Activated naive CD8-positive, alpha-beta T cell treated with anti-CD3 and anti-CD28 coated beads, Interleukin-2, amount 10 ng/mL, durations not matched to agents 7 days and 5 days (primary cell): ENCODE results near the gene BNIP3. TPM values are rescaled to one million over a fixed set of nuclear protein-coding genes. Genes with fewer than 3 reads are reported as not detected.
"Not testable (repeated sequence)": the region's sequence is repeated elsewhere in the genome, so short reads cannot be mapped to it uniquely, and the experiment has no call there.

Experiments used
- ATAC-seq: fragments of 150-1000 bp; cut with Tn5 transposase; one replicate; pipeline ENCODE4 v1.10.0; 2021; ENCODE audit warnings: low read depth, moderate library complexity
- POLR2A ChIA-PET: fragments of 350-600 bp; sonication (Branson Sonifier 250); formaldehyde crosslinking; loops from one replicate; lab custom pipeline; 2021; ENCODE audit warnings: antibody characterized with exemption; lab: Charles Lee
- DNase-seq: peaks from one replicate; pipeline ENCODE4 v3.0.0; 2021
- H3K27ac Mint-ChIP-seq: one replicate; pipeline ENCODE4 v1.8.0; 2022; ENCODE audit warnings: mild to moderate bottlenecking, mixed read lengths
- H3K27me3 Mint-ChIP-seq: one replicate; pipeline ENCODE4 v1.8.0; 2022; ENCODE audit warnings: mild to moderate bottlenecking, moderate library complexity, mixed read lengths
- H3K36me3 Mint-ChIP-seq: one replicate; pipeline ENCODE4 v1.8.0; 2021; ENCODE audit warnings: mild to moderate bottlenecking, mixed read lengths
- H3K4me1 Mint-ChIP-seq: one replicate; pipeline ENCODE4 v1.8.0; 2021; ENCODE audit warnings: mixed read lengths
- H3K4me3 Mint-ChIP-seq: one replicate; pipeline ENCODE4 v1.8.0; 2022; ENCODE audit warnings: mild to moderate bottlenecking, moderate library complexity, mixed read lengths
- H3K9me3 Mint-ChIP-seq: one replicate; pipeline ENCODE4 v1.8.0; 2021; ENCODE audit warnings: mixed read lengths
- total RNA-seq, 2 experiments: library from RNA; stranded (reverse); gene quantifications; one replicate each; pipeline ENCODE4 v1.2.3, GENCODE V29; 2021

The BNIP3 gene
- total RNA-seq, 2 experiments from 2014 or later = 67.0 to 69.4 TPM

GRCh38 chr10:131997366-131998049 is 15.8 kb upstream of the BNIP3 start:
- POLR2A ChIA-PET = no interaction called here
- DNase-seq (no peak), ATAC-seq (no peak)
- Mint-ChIP-seq H3K9me3 (no peaks in the 10 kb centered on the region), H3K4me1 (peaks cover 2% of the 10 kb centered on the region), H3K27ac (no peak overlapping the region), H3K36me3 (no peaks in the 10 kb centered on the region), H3K4me3 (no peak overlapping the region), H3K27me3 (peaks cover 15% of the 10 kb centered on the region)

DNA sequence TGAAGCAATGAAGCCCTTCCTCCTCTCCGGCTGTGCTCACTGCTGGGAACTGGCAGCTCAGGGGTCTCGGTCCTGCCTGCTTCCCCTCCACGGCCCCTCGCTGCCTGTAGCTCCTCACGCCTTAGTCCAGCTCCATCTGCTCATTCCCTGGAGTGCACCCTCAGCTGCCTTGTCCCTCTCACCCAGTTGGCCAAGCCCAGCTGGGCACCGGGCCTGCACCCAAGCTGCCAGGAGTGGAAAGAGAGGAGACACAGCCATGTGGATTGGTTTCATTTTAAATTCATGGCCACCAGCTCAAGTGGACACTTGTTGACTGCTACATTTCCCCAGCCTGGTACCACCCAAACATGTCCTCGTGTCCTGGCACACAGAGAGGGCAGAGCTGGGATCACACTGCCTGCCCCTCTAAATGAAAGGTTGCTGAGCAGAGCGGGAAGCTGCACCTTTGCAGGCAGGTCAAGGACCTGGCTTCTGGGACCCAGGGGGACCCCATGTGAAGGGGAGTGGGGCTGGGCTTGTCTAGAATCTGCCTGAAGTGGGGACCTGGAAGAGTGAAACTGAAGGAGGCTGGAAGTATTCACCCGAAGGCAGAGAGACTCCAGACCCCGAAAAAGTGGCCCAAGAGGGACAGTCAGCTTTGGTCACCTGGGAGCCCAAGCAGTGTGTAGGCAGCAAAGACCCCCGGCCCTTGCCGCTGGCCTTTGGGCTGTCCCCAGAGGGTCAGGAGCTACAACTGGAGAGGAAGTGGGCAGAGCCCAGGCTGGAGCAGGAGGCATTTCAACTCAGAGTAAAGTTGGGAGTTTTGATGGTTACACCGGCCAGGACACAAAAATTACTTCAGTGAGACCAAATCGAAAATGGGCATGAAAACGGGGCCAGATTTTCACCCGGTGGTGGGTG is 15.0 kb upstream of the BNIP3 start:
- ATAC-seq (no peak), DNase-seq (no peak)
- H3K36me3 Mint-ChIP-seq = no peaks in the 10 kb centered on the region
- POLR2A ChIA-PET = no interaction called here
- H3K9me3 Mint-ChIP-seq = no peaks in the 10 kb centered on the region
- peaks cover 2% of the 10 kb centered on the region for H3K4me1 Mint-ChIP-seq
- H3K27ac Mint-ChIP-seq = no peak overlapping the region
- peaks cover 10% of the 10 kb centered on the region for H3K27me3 Mint-ChIP-seq
- H3K4me3 Mint-ChIP-seq = no peak overlapping the region

DNA sequence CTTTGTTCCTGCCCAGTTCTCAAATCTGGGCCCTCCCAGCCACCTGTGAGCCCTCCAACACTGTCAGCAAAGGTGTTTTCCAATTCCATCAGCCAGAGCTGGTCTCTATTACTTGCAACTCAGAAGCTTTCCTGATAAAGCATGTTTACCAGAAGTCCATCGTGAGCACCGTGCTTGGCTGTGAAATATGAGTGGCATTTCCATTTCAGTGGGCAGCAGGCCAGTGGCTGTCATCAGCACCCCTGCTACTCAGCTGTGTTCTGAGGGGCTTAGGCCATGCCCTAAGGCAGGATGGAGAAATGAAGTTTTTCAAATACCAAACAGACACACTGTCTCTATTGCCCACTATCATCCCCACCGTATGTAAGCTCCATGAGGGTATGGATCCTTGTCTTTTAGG is 12.7 kb upstream of the BNIP3 start:
- Mint-ChIP-seq H3K27me3 (peaks cover 11% of the 10 kb centered on the region), H3K27ac (no peak overlapping the region), H3K36me3 (no peaks in the 10 kb centered on the region), H3K9me3 (no peaks in the 10 kb centered on the region), H3K4me1 (peaks cover 2% of the 10 kb centered on the region), H3K4me3 (no peak overlapping the region)
- POLR2A ChIA-PET = interaction anchor here (0.9 kb wide), 1 partner anchor 12 kb away, joined by 3 read pairs; no protein-coding TSS in a partner anchor
- ATAC-seq = no peak
- DNase-seq = no peak

DNA sequence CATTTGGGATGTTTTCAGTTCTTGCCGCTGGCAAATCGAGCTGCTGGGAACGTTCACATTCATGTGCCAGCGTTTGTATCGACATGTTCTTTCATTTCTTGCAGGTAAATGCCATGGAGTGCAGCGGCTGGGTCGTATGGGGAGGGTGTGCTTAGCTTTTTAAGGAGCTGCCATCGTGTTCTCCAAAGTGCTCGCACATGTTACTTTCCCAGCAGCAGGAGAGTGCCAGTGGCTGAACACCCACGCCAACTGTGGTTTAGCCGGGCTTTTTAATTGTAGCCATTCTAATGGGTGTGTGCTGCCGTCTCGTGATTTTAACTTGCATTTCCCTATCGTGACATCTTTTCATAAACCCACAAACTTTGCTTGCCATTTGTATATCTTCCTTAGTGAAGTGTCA is 11.6 kb upstream of the BNIP3 start:
- no peak overlapping the region for H3K4me3 Mint-ChIP-seq
- H3K27me3 Mint-ChIP-seq = peaks cover 13% of the 10 kb centered on the region
- H3K27ac Mint-ChIP-seq = no peak overlapping the region
- POLR2A ChIA-PET = no interaction called here
- no peak for ATAC-seq
- H3K4me1 Mint-ChIP-seq = peaks cover 2% of the 10 kb centered on the region
- no peaks in the 10 kb centered on the region for H3K9me3 Mint-ChIP-seq
- H3K36me3 Mint-ChIP-seq = no peaks in the 10 kb centered on the region
- no peak for DNase-seq

DNA sequence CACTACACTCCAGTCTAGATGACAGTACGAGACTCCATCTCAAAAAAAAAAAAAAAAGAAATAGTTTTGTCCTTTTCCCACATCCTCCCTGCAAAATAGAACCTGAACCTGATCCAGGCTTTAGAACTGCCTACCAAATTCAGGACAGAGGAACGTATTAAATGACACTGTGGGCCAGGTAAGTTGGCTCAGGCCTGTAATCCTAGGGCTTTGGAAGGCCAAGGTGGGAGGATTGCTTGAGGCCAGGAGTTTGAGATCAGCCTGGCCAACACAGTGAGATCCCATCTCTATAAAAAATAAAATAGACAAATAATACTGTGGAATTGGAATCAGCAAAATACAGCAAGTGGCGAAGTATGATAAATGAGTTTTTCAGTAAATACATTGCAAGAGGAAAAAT is 10.0 kb upstream of the BNIP3 start:
- peaks cover 2% of the 10 kb centered on the region for H3K9me3 Mint-ChIP-seq
- no peaks in the 10 kb centered on the region for H3K36me3 Mint-ChIP-seq
- ATAC-seq = no peak
- no peak overlapping the region for H3K27ac Mint-ChIP-seq
- POLR2A ChIA-PET = interaction anchor here (0.6 kb wide), 1 partner anchor 19 kb away, joined by 3 read pairs; no protein-coding TSS in a partner anchor
- H3K4me1 Mint-ChIP-seq = no peaks in the 10 kb centered on the region
- DNase-seq = no peak
- no peak overlapping the region for H3K4me3 Mint-ChIP-seq
- H3K27me3 Mint-ChIP-seq = peaks cover 17% of the 10 kb centered on the region

DNA sequence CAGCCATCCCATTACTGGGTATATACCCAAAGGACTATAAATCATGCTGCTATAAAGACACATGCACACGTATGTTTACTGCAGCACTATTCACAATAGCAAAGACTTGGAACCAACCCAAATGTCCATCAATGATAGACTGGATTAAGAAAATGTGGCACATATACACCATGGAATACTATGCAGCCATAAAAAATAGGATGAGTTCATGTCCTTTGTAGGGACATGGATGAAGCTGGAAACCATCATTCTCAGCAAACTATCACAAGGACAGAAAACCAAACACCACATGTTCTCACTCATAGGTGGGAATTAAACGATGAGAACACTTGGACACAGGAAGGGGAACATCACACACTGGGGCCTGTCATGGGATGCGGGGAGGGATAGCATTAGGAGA is 6.1 kb upstream of the BNIP3 start:
- ATAC-seq, DNase-seq, H3K4me1 Mint-ChIP-seq, H3K9me3 Mint-ChIP-seq, POLR2A ChIA-PET, H3K27ac Mint-ChIP-seq, H3K36me3 Mint-ChIP-seq, H3K4me3 Mint-ChIP-seq: not testable (repeated sequence)
- H3K27me3 Mint-ChIP-seq = peaks cover 28% of the 10 kb centered on the region

GRCh38 chr10:131987301-131987700 is 5.6 kb upstream of the BNIP3 start:
- POLR2A ChIA-PET = not testable (repeated sequence)

GRCh38 chr10:131986851-131987250 is 5.1 kb upstream of the BNIP3 start:
- H3K9me3 Mint-ChIP-seq, DNase-seq, POLR2A ChIA-PET, H3K36me3 Mint-ChIP-seq, ATAC-seq, H3K4me3 Mint-ChIP-seq, H3K4me1 Mint-ChIP-seq, H3K27ac Mint-ChIP-seq: not testable (repeated sequence)
- H3K27me3 Mint-ChIP-seq = peaks cover 25% of the 10 kb centered on the region

More at GRCh38 chr10:131987301-131987700, 5.6 kb upstream of the BNIP3 start:
- H3K27ac Mint-ChIP-seq, H3K4me3 Mint-ChIP-seq, DNase-seq, H3K4me1 Mint-ChIP-seq, H3K36me3 Mint-ChIP-seq, ATAC-seq, H3K9me3 Mint-ChIP-seq: not testable (repeated sequence)
- H3K27me3 Mint-ChIP-seq = peaks cover 25% of the 10 kb centered on the region

DNA sequence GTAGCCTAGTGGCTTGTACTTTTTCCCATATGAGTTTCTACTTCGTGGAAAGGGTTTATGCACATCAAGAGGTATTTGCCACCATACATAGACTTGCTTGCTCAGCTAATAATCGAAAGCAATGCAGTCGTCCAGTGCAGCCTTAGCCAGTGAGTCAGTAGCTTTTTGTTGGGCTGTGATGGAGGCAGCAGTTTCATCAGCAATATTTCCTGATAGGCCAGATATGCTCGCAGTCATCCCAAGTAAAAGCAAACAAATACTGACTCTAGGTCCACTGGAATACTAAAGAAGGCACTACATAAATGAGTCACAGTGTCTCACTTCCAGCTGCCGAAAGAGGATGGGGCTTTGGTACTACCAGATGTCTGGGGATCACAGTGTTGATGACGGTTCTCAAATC is 2.1 kb upstream of the BNIP3 start:
- peaks cover 20% of the 10 kb centered on the region for H3K4me1 Mint-ChIP-seq
- DNase-seq = no peak
- H3K27me3 Mint-ChIP-seq = peaks cover 24% of the 10 kb centered on the region
- no peak overlapping the region for H3K4me3 Mint-ChIP-seq
- peaks cover 14% of the 10 kb centered on the region for H3K36me3 Mint-ChIP-seq
- no peak for ATAC-seq
- peaks cover 6% of the 10 kb centered on the region for H3K9me3 Mint-ChIP-seq
- POLR2A ChIA-PET = no interaction called here
- H3K27ac Mint-ChIP-seq = no peak overlapping the region

DNA sequence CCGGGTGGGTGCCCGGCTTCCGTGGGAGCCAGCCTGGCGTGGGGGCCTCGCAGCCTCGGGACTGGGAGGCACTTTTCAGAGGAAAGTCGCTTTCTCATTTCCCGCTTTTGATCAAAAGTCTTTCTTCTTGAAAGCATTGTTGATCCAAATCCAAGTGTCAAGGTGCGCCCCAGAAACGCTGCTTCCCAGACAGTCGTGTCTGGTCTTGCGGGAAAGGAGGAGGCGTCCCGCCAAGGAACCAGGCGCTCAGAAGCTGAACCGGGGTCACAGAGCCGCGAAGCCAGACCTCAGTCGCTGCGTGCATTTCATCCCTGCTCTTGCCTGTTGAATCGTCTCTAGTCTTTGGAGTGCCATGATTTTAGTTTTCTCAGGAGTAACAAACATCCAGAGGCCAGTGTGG is 1.1 kb upstream of the BNIP3 start:
- peak overlapping the region; percentile 48 for H3K27ac Mint-ChIP-seq
- ATAC-seq = no peak
- peaks cover 20% of the 10 kb centered on the region for H3K36me3 Mint-ChIP-seq
- peaks cover 28% of the 10 kb centered on the region for H3K4me1 Mint-ChIP-seq
- peaks cover 4% of the 10 kb centered on the region for H3K9me3 Mint-ChIP-seq
- H3K27me3 Mint-ChIP-seq = peaks cover 22% of the 10 kb centered on the region
- H3K4me3 Mint-ChIP-seq = peak overlapping the region; percentile 70
- POLR2A ChIA-PET = interaction anchor here (0.6 to 2.8 kb wide), 2 partner anchors 12 to 83 kb away, joined by 3 to 11 read pairs; no protein-coding TSS in a partner anchor
- DNase-seq = no peak

GRCh38 chr10:131982185-131982756 is 548 bp upstream of the BNIP3 start:
- H3K27me3 Mint-ChIP-seq = peaks cover 21% of the 10 kb centered on the region
- peaks cover 4% of the 10 kb centered on the region for H3K9me3 Mint-ChIP-seq
- peaks cover 33% of the 10 kb centered on the region for H3K4me1 Mint-ChIP-seq
- peak overlapping the region; percentile 69 for H3K4me3 Mint-ChIP-seq
- ATAC-seq = peak; percentile 21
- no peak overlapping the region for H3K27ac Mint-ChIP-seq
- POLR2A ChIA-PET = interaction anchor here (0.6 to 2.8 kb wide), 5 partner anchors 10 to 83 kb away, joined by 3 to 16 read pairs (median 10); no protein-coding TSS in a partner anchor
- no peak for DNase-seq
- H3K36me3 Mint-ChIP-seq = peaks cover 26% of the 10 kb centered on the region

- POLR2A ChIA-PET = interaction anchor here (0.6 to 2.8 kb wide), 9 partner anchors 8 to 81 kb away, joined by 3 to 16 read pairs (median 5); no protein-coding TSS in a partner anchor
- H3K4me3 Mint-ChIP-seq = peak overlapping the region; percentile 84
- H3K36me3 Mint-ChIP-seq = peaks cover 35% of the 10 kb centered on the region
- no peak for DNase-seq
- H3K27ac Mint-ChIP-seq = peak overlapping the region; percentile 10
- peaks cover 44% of the 10 kb centered on the region for H3K4me1 Mint-ChIP-seq
- H3K27me3 Mint-ChIP-seq = peaks cover 18% of the 10 kb centered on the region
- ATAC-seq = no peak
- H3K9me3 Mint-ChIP-seq = peaks cover 2% of the 10 kb centered on the region
These were observed 828 bp downstream of the BNIP3 start for GRCh38 chr10:131980761-131981428.
